Activated naive CD4-positive, alpha-beta T cell treated with anti-CD3 and anti-CD28 coated beads, Interleukin-2, amount 50 U/mL, for 16 hours (primary cell): Measurements from ENCODE around the gene MRTO4.
"Not testable (repeated sequence)": the region's sequence is repeated elsewhere in the genome, so short reads cannot be mapped to it uniquely, and the experiment has no call there.

Experiments used
- DNase-seq: peaks from one replicate; pipeline ENCODE4 v3.0.0-alpha.2; 2020

Gene MRTO4

DNA sequence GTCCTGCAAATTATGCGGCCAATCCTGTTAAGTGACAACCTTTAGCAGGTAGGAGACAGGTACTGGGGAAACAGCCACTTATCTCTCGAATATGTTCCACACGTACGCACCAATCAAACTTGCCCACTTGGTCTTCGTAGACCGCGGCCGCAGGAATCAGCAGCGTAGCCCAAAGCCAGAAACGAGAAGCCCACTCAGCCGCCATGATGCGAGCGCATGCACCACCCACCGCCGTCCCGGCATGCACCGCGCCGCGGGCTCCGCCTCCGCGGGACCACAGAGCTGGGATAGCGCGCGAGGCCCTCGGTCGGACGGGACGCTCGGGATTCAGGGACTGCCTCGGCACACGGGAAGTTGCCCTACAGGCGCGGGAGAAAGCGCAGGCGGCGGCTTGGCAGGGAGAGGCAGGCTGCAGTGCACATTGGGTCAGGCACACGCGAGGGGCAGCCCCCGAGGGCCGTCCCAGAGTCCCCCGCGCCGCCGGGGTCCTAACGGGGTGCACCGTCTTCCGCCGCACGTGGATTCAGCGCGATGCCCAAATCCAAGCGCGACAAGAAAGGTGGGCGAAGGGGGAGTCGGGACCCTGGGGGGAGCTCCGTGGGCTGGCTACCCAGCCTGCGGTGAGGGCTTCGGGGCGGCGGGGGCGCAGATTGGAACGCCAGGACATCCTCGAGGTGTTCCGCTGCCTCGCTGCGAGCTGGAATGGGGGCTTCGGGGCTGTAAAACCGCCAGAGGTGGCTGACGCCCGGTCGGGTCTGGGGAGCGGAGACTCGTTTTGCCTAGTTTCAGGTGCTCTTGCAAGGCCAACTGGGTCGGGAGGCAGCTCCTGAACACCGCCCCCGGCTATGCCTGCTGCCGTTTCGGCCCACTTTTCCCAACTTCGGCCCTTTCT lies at the start of gene MRTO4, which contains the start of gene EMC1:
MRTO4 (plus strand) TSS at position 501 of the 892 bp plus-strand sequence; CDS start at position 532, 31 bp downstream.
EMC1 (minus strand) TSS at position 220 of the 892 bp plus-strand sequence; CDS start at position 205, 15 bp downstream.
- DNase-seq, result peak; percentile 94

DNA sequence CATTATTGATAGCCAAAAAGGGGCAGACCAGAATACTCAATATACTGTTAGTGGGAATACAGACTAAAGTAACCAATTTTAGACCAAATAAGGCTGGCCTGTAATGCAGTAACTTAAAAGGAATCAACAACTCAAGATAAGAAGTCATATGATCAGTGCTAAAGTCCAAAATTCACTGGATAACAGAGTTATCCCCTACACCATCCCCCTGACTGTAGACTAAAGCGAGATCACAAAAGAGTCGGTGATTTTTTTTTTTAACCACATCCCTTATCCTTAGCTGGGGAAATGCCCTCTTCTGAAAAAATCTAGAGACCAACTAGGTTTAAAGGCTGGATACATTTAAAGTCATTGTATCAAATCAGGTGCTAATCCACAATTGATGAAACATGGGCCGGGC lies 49.2 kb upstream of the MRTO4 start:
- no peak for DNase-seq

DNA sequence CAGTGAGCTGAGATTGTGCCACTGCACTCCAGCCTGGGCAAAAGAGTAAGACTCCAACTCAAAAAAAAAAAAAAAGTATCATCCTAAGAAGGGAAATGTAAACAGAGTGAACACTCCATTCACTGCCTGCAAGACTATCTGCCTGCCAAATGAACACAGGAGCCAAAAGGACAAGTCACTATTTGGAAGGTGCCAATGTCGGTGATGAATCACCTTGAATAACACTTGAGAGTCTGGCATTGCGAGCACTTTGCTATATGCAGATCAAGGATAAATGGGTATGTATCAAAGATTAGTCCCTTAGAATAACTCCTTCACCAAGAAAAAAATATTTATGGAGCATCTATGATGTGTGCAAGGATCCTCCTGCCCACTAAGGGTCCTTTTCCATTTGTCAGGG lies 48.2 kb upstream of the MRTO4 start:
- no peak for DNase-seq

DNA sequence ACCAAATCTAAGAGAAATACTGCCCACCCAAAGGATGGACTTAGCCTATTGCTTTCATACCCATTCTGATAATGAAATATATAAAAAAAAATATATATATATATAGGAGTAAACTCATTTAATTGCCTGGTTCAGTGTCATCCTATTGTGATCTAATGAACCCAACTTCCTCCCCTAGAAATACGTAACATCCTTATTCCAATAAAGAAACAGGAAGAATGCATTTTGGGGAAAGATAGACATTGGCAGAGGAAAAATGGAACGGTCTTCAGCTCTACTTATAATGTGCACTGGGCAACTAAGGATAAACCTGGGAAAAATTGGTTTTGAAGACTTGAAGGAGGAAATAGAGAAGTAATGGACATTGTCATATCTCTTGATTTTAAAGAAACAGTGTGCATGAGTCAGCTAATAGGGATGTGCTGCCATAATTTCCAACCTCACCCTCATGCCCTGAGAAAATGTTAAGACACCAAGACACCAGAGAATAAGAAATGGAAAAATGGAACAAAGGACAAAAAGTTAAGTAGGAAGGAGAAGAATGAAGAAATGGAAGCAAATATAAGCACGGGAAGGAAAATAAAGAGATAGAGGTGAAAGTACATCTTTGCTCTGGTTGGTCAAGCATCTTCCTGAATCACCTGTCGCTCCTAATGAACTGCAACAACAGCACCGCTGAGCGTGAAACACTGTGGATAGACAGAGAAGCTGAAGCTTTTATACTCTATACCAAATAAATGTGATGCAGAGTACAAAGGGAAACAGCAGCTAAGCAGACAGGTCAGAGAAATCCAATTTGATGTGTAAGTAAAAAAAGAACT lies 46.9 kb upstream of the MRTO4 start:
- DNase-seq, result no peak

DNA sequence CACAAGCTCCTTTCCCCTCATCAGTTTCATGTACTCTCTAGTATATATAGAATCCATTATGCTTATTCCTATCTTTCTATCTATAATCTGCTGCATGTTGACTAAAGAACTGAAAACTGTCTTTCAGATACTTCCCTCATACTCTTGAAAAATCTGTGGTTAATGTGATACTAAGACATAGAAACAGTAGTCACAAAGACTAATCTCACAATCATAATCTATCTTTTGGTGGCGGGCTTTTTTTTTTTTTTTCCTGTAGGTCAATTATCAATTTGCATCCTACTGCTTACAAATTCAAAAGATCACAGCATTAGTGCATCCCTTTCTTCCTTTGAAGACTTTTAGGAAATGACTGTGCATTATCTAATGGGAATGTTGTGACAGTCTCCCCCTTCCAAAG lies 46.2 kb upstream of the MRTO4 start:
- no peak for DNase-seq

DNA sequence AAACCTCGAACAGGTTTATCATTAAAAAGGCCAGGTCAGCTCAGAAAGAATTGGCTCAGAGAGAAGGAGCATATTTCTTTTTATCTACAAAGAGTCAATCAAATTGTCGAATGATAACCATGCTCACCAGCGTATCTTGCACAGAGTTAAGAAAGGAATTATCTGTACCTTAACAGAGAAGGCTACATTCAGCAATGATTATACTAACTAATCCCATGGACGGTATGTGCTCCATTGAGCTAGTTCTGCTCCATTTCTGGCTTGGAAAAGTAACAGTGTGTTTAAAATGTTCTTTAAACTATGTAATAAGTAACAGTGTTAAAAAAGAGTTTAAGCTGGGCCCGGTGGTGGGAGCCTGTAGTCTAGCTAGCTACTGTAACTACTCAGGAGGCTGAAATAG lies 45.8 kb upstream of the MRTO4 start:
- no peak for DNase-seq

DNA sequence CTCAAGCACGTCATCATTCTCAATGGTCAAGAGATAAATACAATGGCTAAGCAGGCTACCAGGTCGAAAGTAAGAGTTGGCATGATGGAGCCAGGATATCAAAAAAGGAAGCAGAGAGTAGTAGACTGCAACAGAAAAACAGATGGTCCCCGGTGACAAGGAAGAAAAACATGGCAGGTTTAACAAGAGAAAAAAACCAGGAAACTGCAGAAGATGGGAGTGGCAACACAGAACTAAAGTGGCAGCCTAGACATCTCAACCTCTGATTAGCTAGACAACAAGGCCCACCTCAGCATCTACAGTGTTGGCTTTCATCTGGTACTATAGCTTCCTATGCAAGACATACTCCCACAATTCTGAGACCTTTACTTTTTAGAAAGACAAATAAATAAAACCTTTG lies 44.7 kb upstream of the MRTO4 start:
- no peak for DNase-seq

DNA sequence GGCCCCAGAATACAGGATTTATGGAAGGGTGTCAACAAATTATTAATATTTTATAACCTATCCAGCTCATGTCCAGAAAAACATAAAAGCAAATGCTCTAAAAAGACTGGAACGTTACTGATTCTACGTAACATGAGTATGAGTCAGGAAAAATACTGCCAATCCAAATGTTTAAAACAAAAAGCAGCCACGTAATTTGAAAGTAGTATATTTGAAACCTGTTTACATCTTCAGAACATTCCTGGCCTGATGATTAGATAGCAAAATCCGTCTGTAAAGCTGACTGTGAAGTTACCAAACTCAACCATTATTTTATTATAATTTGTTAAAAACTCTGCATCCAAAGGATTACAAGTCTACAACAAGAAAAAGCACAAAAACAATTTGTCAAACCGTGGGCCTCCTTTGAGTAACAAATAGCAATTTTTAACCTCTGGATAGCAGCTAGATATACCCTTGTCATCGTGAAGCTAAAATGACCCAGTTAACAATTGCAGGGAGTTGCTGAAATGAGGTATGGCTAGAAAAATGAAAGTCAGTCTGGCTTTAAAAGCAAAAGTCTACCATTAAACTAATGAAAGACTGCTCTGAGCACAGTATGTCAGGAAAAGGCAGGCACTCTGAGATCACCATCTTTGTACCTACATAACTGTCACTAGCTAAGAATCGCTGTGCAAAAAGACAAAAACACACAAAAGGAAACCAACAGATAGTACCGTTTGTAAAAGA lies 42.7 kb upstream of the MRTO4 start:
- no peak for DNase-seq

DNA sequence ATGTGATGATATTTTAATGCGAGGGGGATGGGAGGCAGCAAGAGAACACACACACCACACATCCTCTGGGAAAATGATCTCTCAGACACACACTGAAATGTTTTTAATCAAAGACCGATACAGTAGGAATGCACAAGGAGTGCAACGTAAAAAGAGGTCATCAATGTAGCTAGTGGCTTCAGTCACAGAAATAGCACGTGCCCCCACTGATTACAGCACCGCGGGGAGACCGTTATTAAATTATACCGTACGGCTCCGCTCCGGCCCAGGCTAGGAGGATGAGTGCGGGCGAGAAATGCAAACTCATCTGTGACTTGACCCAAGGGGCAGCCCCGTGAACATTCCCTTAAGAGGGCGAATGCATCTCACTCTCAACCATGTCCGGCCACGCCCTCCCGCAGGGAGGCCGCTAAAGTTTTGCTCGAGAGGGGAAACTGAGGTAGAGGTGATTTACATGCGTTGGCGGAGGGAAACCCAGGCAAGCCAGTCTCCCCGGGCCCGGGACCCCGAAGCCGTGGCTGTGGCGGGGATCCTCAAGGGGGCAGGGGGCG lies 42.1 kb upstream of the MRTO4 start:
- peak; percentile 59 for DNase-seq

DNA sequence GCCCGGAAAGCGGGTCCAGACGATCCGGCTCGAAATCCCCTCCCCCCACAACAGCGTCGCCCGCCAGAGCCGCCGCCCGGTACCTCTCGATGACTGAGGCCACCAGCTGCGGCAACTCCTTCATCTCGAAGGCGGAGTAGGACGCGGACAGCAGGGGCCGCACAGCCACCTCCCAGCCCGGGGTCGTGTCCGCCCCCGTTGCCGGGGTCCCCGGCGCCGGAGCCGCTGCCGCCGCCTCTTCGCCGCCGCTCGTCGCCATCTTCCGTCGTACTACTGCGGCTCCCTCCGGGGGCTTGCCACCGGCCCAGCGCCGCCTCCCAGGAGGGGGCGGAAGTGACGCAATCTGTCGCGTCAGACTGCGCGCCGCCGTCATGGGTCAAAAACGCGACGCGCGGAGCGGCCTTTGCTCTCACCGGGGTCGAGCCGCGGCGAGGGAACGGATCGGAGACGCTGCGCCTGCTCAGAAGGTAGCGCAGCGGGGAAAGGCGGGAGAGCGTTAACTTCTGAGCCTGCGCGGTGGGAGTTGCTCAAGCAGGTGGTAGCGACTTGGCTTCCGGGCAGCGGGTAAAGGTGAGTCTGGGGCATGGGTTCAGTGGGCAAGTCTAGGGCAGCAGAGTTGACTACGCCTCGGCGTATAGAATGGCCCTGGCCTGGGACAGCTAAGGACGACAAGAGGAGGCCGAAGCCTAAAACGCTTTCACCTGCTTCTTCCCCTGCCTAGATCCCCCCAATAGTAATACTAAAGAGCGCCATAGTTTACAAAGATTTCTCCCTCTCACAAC lies 41.4 kb upstream of the MRTO4 start, which contains the start of gene UBR4:
UBR4 (minus strand) TSS at position 277 of the 782 bp plus-strand sequence; CDS start at position 259, 18 bp downstream.
- DNase-seq, result peak; percentile 98

DNA sequence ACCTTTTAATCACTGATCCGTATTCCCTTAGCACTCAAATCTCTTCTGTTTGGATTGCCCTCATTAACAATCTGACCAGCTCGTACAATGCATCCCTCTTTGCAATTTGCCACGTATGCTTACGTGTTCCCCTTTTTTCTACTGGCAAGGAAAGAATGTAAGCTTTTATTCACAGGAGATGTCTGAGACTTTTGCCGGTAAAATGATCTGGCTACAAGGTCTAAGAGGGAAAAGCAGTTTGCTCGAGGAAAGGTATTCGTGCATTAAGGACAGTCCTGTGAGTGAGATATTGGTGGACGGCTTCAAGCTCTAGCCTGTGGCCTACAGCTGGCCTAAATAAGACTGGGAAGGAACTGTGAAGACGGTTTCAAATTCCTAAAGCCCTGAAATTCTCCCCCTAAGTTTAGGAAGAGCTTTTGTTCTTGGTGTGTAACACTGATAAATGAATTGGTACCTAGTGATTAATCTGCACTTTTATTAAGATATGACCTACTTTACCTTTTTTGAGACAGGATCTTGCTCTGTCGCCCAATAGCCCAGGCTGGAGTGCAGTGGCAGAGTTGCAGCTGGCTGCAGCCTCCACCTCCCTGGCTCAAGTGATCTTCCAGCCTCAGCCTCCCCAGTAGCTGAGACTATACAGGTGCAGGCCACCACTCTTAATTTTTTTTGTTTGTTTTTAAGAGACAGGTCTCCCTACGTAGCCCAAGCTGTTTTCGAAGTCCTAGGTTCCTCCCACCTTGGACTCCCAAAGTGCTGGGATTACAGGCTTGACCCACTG lies 40.6 kb upstream of the MRTO4 start:
- DNase-seq, result no peak

DNA sequence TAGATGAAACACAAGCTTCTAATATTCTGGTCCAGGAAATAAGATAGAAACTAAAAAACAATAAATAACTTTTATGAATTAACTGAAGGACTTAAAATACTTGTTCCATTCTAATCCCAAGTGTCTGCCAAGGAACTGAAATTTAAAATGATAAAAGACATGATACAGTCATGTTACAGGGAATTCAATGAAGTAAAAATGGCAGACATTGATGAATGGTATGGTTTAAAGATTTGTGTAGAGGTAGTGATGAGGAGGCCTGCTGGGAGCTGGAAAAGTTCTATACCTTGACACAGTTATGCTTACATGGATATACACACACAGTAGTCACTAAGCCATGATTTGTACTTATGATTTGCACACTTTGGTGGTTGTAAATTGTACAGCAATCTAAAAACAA lies 39.4 kb upstream of the MRTO4 start:
- DNase-seq, result no peak

DNA sequence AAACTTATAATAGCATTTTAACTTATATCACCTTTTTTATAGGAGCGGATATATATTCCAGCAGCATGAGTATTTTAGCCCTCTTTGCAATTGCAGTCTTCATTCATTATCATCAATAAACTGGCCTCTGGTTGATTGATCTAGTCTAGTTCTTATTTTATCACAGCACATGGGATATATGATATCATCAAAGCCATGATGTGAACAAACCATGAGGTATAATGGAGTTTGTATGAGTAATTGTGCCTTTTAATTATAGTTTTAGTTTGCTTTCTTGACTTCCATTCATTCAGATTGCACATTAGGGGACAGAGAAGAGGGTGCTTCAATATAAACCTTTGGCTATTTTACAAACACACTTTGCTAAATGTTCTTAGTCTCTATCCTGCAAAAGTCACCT lies 38.0 kb upstream of the MRTO4 start:
- no peak for DNase-seq

DNA sequence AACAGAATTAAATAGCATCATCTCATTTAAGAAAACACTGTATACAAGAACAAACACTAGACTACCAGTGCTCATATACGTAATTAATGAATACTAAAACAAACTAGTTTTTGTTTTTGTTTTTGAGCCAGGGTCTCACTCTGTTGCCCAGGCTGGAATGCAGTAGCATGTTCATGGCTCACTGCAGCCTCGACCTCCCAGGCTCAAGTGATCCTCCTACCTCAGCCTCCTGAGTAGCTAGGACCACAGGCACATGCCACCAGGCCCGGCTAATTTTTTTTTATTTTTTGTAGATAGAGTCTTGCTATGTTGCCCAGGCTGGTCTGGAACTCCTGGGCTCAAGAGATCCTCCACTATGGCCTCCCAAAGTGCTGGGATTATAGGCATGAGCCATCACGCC lies 35.0 kb upstream of the MRTO4 start:
- DNase-seq, result not testable (repeated sequence)

DNA sequence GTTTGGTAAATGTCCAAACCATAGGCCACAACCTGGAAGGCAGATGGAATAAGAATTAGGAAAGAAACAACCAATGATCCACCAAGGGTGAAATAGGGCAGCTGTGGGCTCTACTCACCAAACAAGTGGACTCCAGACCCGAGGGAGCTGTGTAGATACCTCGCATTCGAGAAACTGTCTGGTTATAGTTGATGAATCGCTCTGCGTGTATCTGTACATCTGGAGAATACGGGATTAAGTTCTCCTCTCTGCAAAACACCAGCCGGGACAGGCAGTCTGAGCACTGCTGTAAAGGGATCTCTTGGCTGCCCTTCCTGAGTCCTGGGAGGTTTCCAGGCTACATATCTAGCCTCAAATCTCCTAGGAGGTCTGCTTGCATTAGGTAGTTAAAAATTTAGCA lies 32.2 kb upstream of the MRTO4 start:
- no peak for DNase-seq

DNA sequence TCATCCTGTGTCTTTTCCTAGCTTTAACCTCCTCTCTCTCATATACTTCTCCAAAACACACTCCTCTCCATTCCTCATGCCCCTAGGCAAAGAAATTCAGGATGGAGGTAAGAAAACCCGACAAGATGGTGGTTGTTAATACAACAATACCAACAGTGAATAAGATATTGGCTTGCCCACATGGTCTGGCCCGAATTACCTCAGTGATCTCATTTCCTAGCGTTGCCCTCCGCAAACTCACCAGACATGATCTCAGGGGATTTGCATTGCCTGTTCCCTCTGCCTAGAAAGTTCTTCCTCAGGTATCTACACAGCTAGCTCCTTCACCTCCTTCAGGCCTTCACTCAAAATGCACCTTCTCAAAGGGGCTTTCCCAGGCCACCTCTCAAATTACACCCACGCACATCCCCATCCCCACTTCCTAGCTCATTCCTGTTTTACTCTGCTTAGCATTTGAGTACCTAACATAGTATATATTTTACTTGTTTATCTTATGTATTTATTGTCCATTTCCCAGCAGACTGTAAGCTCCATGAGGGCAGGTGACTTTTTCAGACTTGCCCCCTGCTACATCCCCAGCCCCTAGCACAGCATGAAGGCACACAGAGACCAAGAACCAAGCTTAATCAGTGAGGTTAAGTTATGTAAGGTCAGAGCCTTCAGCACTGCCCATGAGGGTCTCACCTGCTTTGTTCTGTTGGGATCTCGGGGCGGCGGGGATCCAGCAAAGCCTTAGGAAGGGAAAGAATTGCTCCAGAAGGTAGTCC lies 31.3 kb upstream of the MRTO4 start:
- no peak for DNase-seq

DNA sequence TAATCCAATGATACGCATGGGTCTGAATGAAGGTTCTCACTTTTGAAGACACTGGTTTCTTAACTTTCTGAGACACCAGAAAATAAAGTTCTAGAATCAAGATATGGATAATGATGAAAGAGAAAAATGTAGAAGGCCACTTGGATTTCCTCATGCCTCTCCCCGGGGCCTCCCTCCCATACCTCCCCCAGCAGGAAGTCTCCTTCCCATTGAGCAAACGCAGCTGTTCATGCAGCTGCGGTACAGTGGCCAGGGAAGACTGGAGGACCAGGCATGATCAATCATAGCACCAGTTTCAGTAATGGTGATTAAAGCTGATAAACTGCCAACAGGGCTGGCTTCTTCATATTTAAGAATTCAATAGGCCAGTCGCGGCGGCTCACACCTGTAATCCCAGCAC lies 30.6 kb upstream of the MRTO4 start:
- DNase-seq, result no peak

DNA sequence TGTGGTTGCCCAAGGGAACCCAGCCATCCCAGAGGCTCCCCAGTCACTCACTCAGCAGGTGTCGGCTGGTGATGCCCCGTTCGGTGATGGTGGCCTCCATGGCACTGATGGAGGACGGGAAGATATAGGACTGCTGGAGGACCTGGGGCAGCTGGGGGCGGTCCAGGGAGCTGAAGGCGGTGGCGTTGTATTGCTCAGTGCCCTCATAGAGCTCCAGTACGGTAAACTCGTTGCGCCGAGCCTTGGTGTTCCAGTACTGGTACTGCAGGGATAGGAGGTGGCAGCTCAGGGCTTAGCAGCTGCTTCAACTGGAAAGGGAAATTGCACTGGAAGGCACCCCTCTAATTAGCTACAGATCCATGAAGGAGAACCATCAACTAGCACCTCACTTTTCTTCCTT lies 29.0 kb upstream of the MRTO4 start:
- DNase-seq, result no peak

DNA sequence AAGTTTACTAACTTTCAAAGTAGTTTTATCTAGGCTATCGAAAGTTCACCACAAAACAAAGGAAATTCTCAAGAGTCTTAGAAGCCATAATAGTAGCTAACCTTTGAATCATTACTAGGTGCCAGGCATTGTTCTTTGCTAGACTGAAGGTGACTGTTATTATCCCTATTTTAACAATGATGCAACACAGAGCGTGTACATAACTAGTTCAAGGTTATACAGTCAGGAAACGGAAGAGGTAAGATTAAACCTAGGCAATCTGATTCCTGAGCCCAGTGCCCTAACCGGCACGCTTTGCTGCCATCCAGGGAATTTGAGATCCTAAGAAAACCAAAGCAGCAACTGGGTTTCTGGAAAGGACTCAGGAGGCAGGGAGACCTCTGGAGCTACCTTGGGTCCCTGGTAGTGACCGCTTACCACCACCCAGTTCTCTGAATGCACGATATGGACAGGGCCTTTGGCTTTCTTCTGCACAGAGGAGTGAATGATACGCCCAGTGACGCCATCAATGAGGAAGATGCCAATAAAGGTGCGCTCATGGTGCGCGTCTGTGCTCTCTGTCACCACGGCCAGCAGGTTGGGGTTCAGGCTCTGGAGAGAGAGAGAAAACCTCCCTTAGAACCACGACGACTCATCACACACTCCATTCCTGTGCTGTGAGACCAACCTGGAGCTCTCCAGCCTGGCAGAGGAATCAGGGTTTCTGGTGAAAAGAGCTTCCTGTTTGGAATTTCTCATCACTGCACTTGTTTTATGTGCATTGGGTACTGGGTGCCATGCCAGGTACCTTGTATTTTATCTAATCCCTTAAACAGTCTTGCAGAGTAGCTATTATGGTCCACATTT lies 28.4 kb upstream of the MRTO4 start:
- DNase-seq, result no peak
